CD4-positive, alpha-beta T cell (primary cell): ENCODE data around the gene SLFN12L. TPM values are rescaled to one million over a fixed set of nuclear protein-coding genes. Genes with fewer than 3 reads are reported as not detected.

Experiments used
- ATAC-seq: fragments of 200-7000 bp; cut with Tn5 transposase; one replicate; pipeline ENCODE4 v1.10.0; 2022; ENCODE audit warnings: mild to moderate bottlenecking; ENCODE audit not compliant: poor library complexity
- CTCF ChIA-PET: fragments of 350-600 bp; sonication (Branson Sonifier 250); formaldehyde crosslinking; loops from one replicate; lab custom pipeline; 2021; ENCODE audit warnings: antibody characterized with exemption, inconsistent platforms; lab: Charles Lee
- POLR2A ChIA-PET: fragments of 350-600 bp; sonication (Branson Sonifier 250); formaldehyde crosslinking; loops from one replicate; lab custom pipeline; 2021; ENCODE audit warnings: antibody characterized with exemption, inconsistent platforms; lab: Charles Lee
- DNase-seq, 14 experiments: peaks; one replicate each; pipeline ENCODE4 v3.0.0-alpha.2; 2013 to 2020; ENCODE audit warnings: mixed read lengths in 2 of 14
- H3K27ac ChIP-seq, 2 donors: one replicate each; pipeline versions ENCODE4 v1.5.1 to v1.7.0; 2013; ENCODE audit warnings: low read length in 2 of 2, low read depth in 1 of 2, mild to moderate bottlenecking in 1 of 2
- H3K27me3 ChIP-seq, 2 experiments: 1 replicate in 1 of 2; 2 replicates in 1 of 2; pipeline versions ENCODE4 v1.6.1 to v1.7.0; 2013; ENCODE audit warnings: low read length in 2 of 2, control low read depth in 1 of 2, mild to moderate bottlenecking in 1 of 2, moderate library complexity in 1 of 2; ENCODE audit not compliant: insufficient read depth in 2 of 2, control insufficient read depth in 1 of 2
- H3K36me3 ChIP-seq: one replicate; pipeline ENCODE4 v1.6.1; 2013; ENCODE audit warnings: low read length, control low read depth; ENCODE audit not compliant: insufficient read depth
- H3K4me1 ChIP-seq: one replicate; pipeline ENCODE4 v1.6.1; 2013; ENCODE audit warnings: low read length, control low read depth; ENCODE audit not compliant: insufficient read depth
- H3K4me3 ChIP-seq: one replicate; pipeline ENCODE4 v1.5.1; 2013; ENCODE audit warnings: mild to moderate bottlenecking, low read length, moderate library complexity
- H3K9me3 ChIP-seq, 2 experiments: 1 replicate in 1 of 2; 2 replicates in 1 of 2; pipeline versions ENCODE4 v1.6.1 to v1.7.0; 2013; ENCODE audit warnings: low read length in 2 of 2, mild to moderate bottlenecking in 2 of 2, control low read depth in 1 of 2, moderate library complexity in 1 of 2; ENCODE audit not compliant: control insufficient read depth in 1 of 2, insufficient read depth in 1 of 2
- H3K27ac Mint-ChIP-seq: one replicate; pipeline ENCODE4 v1.8.0; 2020; ENCODE audit warnings: mixed read lengths
- H3K27me3 Mint-ChIP-seq: one replicate; pipeline ENCODE4 v1.8.0; 2021; ENCODE audit warnings: mixed read lengths
- H3K36me3 Mint-ChIP-seq: one replicate; pipeline ENCODE4 v1.8.0; 2021; ENCODE audit warnings: low read depth, mixed read lengths
- H3K4me1 Mint-ChIP-seq: one replicate; pipeline ENCODE4 v1.8.0; 2021; ENCODE audit warnings: low read depth, mixed read lengths
- H3K4me3 Mint-ChIP-seq: one replicate; pipeline ENCODE4 v1.8.0; 2020; ENCODE audit warnings: mild to moderate bottlenecking, mixed read lengths
- H3K9me3 Mint-ChIP-seq: one replicate; pipeline ENCODE4 v1.8.0; 2020; ENCODE audit warnings: mixed read lengths
- CTCF ChIP-seq: fragments of 200-600 bp; IDR thresholded peaks from one replicate; pipeline ENCODE4 v1.8.0; 2022; ENCODE audit warnings: antibody characterized with exemption, mild to moderate bottlenecking
- intact Hi-C, 2 experiments: fragments of 100-400 bp; cut with DNase I in 1 of 2; cut with micrococcal nuclease in 1 of 2; formaldehyde crosslinking; loops; one replicate each; pipeline versions ENCODE4 v1.15.1 to v1.9.0; 2023 to 2025; cut with DNase I, micrococcal nuclease
- total RNA-seq, 174 experiments: library from RNA in 2 of 174; stranded (reverse) in 2 of 174; gene quantifications; one replicate each; pipeline ENCODE4 v1.2.3 and lab custom pipeline; 2021 to 2026

SLFN12L gene
- total RNA-seq, 2 experiments from 2014 or later: 23.4 to 24.3 TPM

GRCh38 chr17:35493040-35493439 lies 44.4 kb downstream of the SLFN12L start:
- H3K9me3 ChIP-seq: peaks cover 8 to 15% of the 10 kb centered on the region in 2 experiments
- ATAC-seq (no peak), DNase-seq (no peak)
- Mint-ChIP-seq H3K27me3 (no peaks in the 10 kb centered on the region), H3K27ac (no peak overlapping the region), H3K36me3 (peaks cover 60% of the 10 kb centered on the region), H3K4me3 (no peak overlapping the region), H3K4me1 (peaks cover 55% of the 10 kb centered on the region), H3K9me3 (no peaks in the 10 kb centered on the region)
- H3K4me3 ChIP-seq: no peak overlapping the region
- H3K36me3 ChIP-seq: peaks cover 48% of the 10 kb centered on the region
- no peak for TF ChIP-seq CTCF
- peaks cover 45% of the 10 kb centered on the region for H3K4me1 ChIP-seq
- no peaks in the 10 kb centered on the region for H3K27me3 ChIP-seq
- intact Hi-C loops: no loop called here
- CTCF ChIA-PET: no interaction called here
- no peak overlapping the region for H3K27ac ChIP-seq
- POLR2A ChIA-PET: no interaction called here

DNA sequence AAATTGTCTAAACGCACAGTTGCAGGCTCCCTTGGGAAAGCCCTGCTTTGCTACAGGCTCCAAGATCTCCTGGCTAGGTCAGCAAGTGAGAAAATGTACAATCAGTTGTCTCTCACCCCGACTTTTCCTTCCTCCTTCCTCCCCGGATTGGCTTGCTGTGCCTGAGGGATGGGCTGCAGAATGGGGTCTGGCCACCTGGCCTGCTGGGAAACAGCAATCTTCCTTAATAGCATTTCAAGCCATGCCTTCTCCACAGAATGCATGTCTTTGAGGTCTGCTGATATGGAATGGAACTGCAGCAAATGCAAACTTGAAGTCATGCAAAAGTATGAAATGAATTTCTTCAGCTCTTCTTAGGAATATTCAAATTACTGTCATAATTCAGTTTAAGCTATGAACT lies 46.1 kb downstream of the SLFN12L start:
- POLR2A ChIA-PET: no interaction called here
- CTCF ChIA-PET: no interaction called here
- Mint-ChIP-seq H3K9me3 (no peaks in the 10 kb centered on the region), H3K4me3 (no peak overlapping the region), H3K36me3 (peaks cover 65% of the 10 kb centered on the region), H3K27me3 (no peaks in the 10 kb centered on the region), H3K4me1 (peaks cover 56% of the 10 kb centered on the region), H3K27ac (peak overlapping the region; percentile 24)
- peaks cover 8 to 15% of the 10 kb centered on the region in 2 experiments for H3K9me3 ChIP-seq
- H3K4me1 ChIP-seq: peaks cover 49% of the 10 kb centered on the region
- no peak overlapping the region for H3K27ac ChIP-seq
- peaks cover 37% of the 10 kb centered on the region for H3K36me3 ChIP-seq
- no peak for DNase-seq
- ATAC-seq: no peak
- intact Hi-C loops: no loop called here
- no peak overlapping the region for H3K4me3 ChIP-seq
- TF ChIP-seq CTCF: no peak
- no peaks in the 10 kb centered on the region for H3K27me3 ChIP-seq

DNA sequence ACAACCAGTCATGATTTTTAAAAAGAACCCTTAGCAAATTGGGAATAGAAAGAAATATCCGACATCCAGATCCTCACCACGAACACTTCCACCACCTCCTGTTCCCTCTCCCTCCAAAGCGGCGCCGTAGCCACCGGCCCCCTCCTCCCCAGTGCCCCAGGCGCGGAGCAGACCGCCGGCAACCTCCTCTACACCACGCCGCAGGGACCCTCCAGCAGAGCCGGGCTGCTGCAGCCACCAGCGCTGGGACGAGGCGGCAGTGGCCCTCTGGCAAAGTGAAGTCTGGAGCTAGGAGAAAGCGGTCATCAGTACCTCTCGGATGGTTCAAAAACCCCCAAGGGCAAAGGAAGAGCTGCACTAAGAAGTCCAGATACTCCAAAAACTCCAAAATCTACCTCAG lies 47.5 kb downstream of the SLFN12L start:
- H3K4me3 ChIP-seq: no peak overlapping the region
- H3K36me3 ChIP-seq: peaks cover 44% of the 10 kb centered on the region
- ATAC-seq: no peak
- peaks cover 39% of the 10 kb centered on the region for H3K4me1 ChIP-seq
- CTCF ChIA-PET: interaction anchor here (1.0 to 1.5 kb wide), 2 partner anchors 9 to 43 kb away, joined by 3 read pairs; no protein-coding TSS in a partner anchor
- H3K4me1 Mint-ChIP-seq: peaks cover 64% of the 10 kb centered on the region
- H3K27ac Mint-ChIP-seq: peak overlapping the region; percentile 96
- intact Hi-C loops: loop anchor here (2.0 to 10.0 kb wide), 5 partner anchors 43 to 173 kb away; partner anchors contain the start of genes SLFN11 (in 2 of the 2), SLFN12L (in 2 of the 2) and SLFN13 (in 2 of the 2)
- DNase-seq: no peak
- peaks cover 7% of the 10 kb centered on the region for H3K9me3 Mint-ChIP-seq
- POLR2A ChIA-PET: no interaction called here
- peaks cover 8 to 15% of the 10 kb centered on the region in 2 experiments for H3K9me3 ChIP-seq
- H3K36me3 Mint-ChIP-seq: peaks cover 79% of the 10 kb centered on the region
- no peak for TF ChIP-seq CTCF
- H3K27ac ChIP-seq: no peak overlapping the region
- H3K27me3 Mint-ChIP-seq: no peaks in the 10 kb centered on the region
- H3K4me3 Mint-ChIP-seq: peak overlapping the region; percentile 9
- no peaks in the 10 kb centered on the region for H3K27me3 ChIP-seq
